Measurements from ENCODE around the gene SRGAP3. TPM values are rescaled to one million over a fixed set of nuclear protein-coding genes. Genes with fewer than 3 reads are reported as not detected.
A peak's percentile ranks its signal among the peaks of the same experiment; 100 is the strongest.

The SRGAP3 gene
- total and polyA plus RNA-seq, 2 donors (not counting 1 experiment from before 2014, with no cell fraction given) = 1.4 to 1.5 TPM

DNA sequence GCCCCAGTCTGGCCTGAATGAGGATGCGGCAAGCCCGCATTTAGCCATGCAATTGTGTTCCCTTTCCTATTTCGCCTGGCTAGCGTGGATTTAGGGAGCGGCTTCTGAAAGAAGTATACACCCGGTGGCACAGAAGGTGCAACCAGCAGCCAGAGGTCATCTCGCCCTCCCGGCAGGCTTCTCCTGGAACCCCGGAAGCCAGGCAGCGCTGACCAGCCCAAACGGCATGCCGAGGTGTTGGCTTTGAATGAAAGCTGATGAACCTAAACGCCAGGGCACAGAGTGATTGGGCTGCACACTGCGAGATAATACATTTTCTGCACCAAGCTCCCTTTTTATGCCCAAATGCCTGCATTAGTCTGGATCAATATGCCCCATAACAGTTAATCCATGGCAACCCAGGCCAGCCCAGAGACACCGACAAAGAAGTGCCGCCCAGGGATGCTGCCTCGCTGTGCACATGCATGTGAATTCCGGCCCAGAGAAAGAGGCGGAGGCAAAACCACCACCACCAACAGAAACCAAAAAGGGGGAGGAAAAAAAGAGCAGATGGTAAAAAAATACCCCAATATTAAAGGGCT is 1.4 kb downstream of the SRGAP3 start:
- H3K4me1 Mint-ChIP-seq = peaks cover 20% of the 10 kb centered on the region
- H3K9me3 Mint-ChIP-seq (ENCODE audit: insufficient read depth) = no peaks in the 10 kb centered on the region
- peaks cover 8% of the 10 kb centered on the region for H3K27me3 Mint-ChIP-seq
- Histone ChIP-seq H3K4me2 (replicated peaks; ENCODE audit: low read depth, low read length, poor library complexity, severe bottlenecking) (peak overlapping the region; percentile 91), H3K4me3 (ENCODE audit: control extremely low read depth in 1 of 5, extremely low read depth in 1 of 5, insufficient read depth in 1 of 5, low read depth in 2 of 5, low read length in 4 of 5) (peak overlapping the region in 3 of 5 experiments; percentile 61 to 70 (median 69)), H2AFZ (ENCODE audit: insufficient read depth, low read depth, low read length, poor library complexity, severe bottlenecking) (peak overlapping the region; percentile 79), H3K9ac (ENCODE audit: low read length) (peak overlapping the region; percentile 61), H3K9me3 (ENCODE audit: control extremely low read depth in 1 of 3, control insufficient read depth in 2 of 3, insufficient read depth in 1 of 3, low read length in 2 of 3) (no peaks in the 10 kb centered on the region), H3K36me3 (replicated peaks in 1 of 2; ENCODE audit: control extremely low read depth in 1 of 2, control insufficient read depth in 1 of 2, extremely low read depth in 1 of 2, insufficient read depth in 2 of 2, low read length in 1 of 2) (no peaks in the 10 kb centered on the region), H3K27ac (ENCODE audit: low read length in 2 of 2) (no peak overlapping the region), H3K27me3 (replicated peaks in 1 of 4; ENCODE audit: control extremely low read depth in 1 of 4, control insufficient read depth in 3 of 4, insufficient read depth in 4 of 4, low read length in 3 of 4) (peaks cover 0 to 5% (median 0%) of the 10 kb centered on the region in 4 experiments), H3K79me2 (ENCODE audit: control insufficient read depth, insufficient read depth, low read length) (no peaks in the 10 kb centered on the region), H4K20me1 (ENCODE audit: control insufficient read depth, insufficient read depth, low read length, poor library complexity, severe bottlenecking) (no peaks in the 10 kb centered on the region), H3K4me1 (ENCODE audit: control insufficient read depth in 2 of 2, insufficient read depth in 2 of 2, low read length in 2 of 2) (peaks cover 14 to 22% of the 10 kb centered on the region in 2 donors)
- CTCF ChIA-PET = no interaction called here
- TF ChIP-seq EZH2 (IDR thresholded peaks at IDR 0.05; ENCODE audit: borderline replicate concordance, insufficient read depth, low read depth, low read length, poor library complexity, severe bottlenecking) = no peak
- TF ChIP-seq, protein P1, sequence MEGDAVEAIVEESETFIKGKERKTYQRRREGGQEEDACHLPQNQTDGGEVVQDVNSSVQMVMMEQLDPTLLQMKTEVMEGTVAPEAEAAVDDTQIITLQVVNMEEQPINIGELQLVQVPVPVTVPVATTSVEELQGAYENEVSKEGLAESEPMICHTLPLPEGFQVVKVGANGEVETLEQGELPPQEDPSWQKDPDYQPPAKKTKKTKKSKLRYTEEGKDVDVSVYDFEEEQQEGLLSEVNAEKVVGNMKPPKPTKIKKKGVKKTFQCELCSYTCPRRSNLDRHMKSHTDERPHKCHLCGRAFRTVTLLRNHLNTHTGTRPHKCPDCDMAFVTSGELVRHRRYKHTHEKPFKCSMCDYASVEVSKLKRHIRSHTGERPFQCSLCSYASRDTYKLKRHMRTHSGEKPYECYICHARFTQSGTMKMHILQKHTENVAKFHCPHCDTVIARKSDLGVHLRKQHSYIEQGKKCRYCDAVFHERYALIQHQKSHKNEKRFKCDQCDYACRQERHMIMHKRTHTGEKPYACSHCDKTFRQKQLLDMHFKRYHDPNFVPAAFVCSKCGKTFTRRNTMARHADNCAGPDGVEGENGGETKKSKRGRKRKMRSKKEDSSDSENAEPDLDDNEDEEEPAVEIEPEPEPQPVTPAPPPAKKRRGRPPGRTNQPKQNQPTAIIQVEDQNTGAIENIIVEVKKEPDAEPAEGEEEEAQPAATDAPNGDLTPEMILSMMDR (IDR thresholded peaks at IDR 0.05) = no peak
- H3K27ac Mint-ChIP-seq = no peak overlapping the region
- ATAC-seq (ENCODE audit: low read depth) (no peak), DNase-seq (no peak)
- POLR2A ChIA-PET = no interaction called here
- intact Hi-C loops (cut with micrococcal nuclease) = loop anchor here (2.0 kb wide), 1 partner anchor 55 kb away; no protein-coding TSS in a partner anchor
- WGBS (ENCODE audit: insufficient coverage) = 83% methylated on average over 14 of the region's 19 CpGs
- H3K4me3 Mint-ChIP-seq = peak overlapping the region; percentile 86

DNA sequence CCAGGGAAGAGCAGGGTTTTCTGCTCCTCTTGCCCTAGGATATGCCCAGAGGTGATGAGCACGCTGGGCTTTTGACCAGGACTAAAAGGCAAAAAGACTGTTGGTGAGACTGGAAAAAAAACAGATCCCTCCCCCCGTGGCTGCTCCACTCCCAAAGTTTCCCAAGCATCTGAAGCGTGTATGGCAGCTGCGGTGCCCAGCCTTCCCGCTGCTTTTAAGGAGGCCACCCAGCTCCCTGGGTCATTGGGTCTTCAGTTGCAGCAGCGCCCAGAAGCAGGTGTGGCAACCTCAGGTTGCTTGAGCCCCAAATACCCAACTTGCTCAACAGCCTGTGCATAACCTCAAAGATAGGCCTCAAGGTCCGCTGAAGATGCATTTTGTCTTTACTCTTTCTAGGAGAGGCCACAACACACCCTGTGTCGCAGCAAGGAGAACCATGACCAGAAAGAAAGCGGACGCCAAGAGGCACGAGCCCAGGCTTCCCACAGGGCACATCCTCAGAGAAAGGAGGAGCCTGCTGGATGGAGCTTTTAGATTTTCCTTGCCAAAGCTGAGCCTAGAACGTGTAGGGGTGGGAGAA is 2.0 kb downstream of the SRGAP3 start:
- POLR2A ChIA-PET = no interaction called here
- DNase-seq (no peak), ATAC-seq (ENCODE audit: low read depth) (no peak)
- peaks cover 14 to 22% of the 10 kb centered on the region in 2 donors for H3K4me1 ChIP-seq (ENCODE audit: control insufficient read depth in 2 of 2, insufficient read depth in 2 of 2, low read length in 2 of 2)
- H3K9me3 ChIP-seq (ENCODE audit: control extremely low read depth in 1 of 3, control insufficient read depth in 2 of 3, insufficient read depth in 1 of 3, low read length in 2 of 3) = no peaks in the 10 kb centered on the region
- WGBS (ENCODE audit: insufficient coverage) = 91% methylated on average over 12 of the region's 12 CpGs
- no peak overlapping the region for H3K4me2 ChIP-seq (replicated peaks; ENCODE audit: low read depth, low read length, poor library complexity, severe bottlenecking)
- no peak overlapping the region for H2AFZ ChIP-seq (ENCODE audit: insufficient read depth, low read depth, low read length, poor library complexity, severe bottlenecking)
- CTCF ChIA-PET = no interaction called here
- peaks cover 20% of the 10 kb centered on the region for H3K4me1 Mint-ChIP-seq
- peaks cover 3% of the 10 kb centered on the region for H3K27me3 Mint-ChIP-seq
- no peaks in the 10 kb centered on the region for H4K20me1 ChIP-seq (ENCODE audit: control insufficient read depth, insufficient read depth, low read length, poor library complexity, severe bottlenecking)
- peaks cover 0 to 2% (median 0%) of the 10 kb centered on the region in 4 experiments for H3K27me3 ChIP-seq (replicated peaks in 1 of 4; ENCODE audit: control extremely low read depth in 1 of 4, control insufficient read depth in 3 of 4, insufficient read depth in 4 of 4, low read length in 3 of 4)
- no peaks in the 10 kb centered on the region for H3K36me3 ChIP-seq (replicated peaks in 1 of 2; ENCODE audit: control extremely low read depth in 1 of 2, control insufficient read depth in 1 of 2, extremely low read depth in 1 of 2, insufficient read depth in 2 of 2, low read length in 1 of 2)
- intact Hi-C loops (cut with micrococcal nuclease) = no loop called here
- H3K4me3 ChIP-seq (ENCODE audit: control extremely low read depth in 1 of 5, extremely low read depth in 1 of 5, insufficient read depth in 1 of 5, low read depth in 2 of 5, low read length in 4 of 5) = no peak overlapping the region
- no peaks in the 10 kb centered on the region for H3K79me2 ChIP-seq (ENCODE audit: control insufficient read depth, insufficient read depth, low read length)
- TF ChIP-seq, protein P1 (IDR thresholded peaks at IDR 0.05) = no peak
- no peak for TF ChIP-seq EZH2 (IDR thresholded peaks at IDR 0.05; ENCODE audit: borderline replicate concordance, insufficient read depth, low read depth, low read length, poor library complexity, severe bottlenecking)
- H3K9ac ChIP-seq (ENCODE audit: low read length) = no peak overlapping the region
- no peak overlapping the region for H3K4me3 Mint-ChIP-seq
- no peak overlapping the region for H3K27ac Mint-ChIP-seq
- no peak overlapping the region for H3K27ac ChIP-seq (ENCODE audit: low read length in 2 of 2)
- no peaks in the 10 kb centered on the region for H3K9me3 Mint-ChIP-seq (ENCODE audit: insufficient read depth)

Measured in B cell (primary cell).